AG10803 (cell line): ENCODE data around the gene NCAM2.

Experiments
- DNase-seq: peaks from one replicate; pipeline ENCODE4 v3.0.0; 2010; ENCODE audit warnings: low read depth
- H3K4me3 ChIP-seq: 2 replicates; pipeline ENCODE4 v1.5.1; 2011; ENCODE audit warnings: mild to moderate bottlenecking, low read length, control low read depth
- CTCF ChIP-seq: conservative IDR thresholded peaks from 2 replicates; pipeline ENCODE4 v1.5.1; 2011; ENCODE audit warnings: mild to moderate bottlenecking, low read length, control low read depth, inconsistent platforms

The NCAM2 gene

GRCh38 chr21:21324297-21324696 lies 326.1 kb downstream of the NCAM2 start:
- DNase-seq, result no peak
- no peak for TF ChIP-seq CTCF
- H3K4me3 ChIP-seq, result no peak overlapping the region

- no peak for TF ChIP-seq CTCF
- DNase-seq, result no peak
- no peak overlapping the region for H3K4me3 ChIP-seq
These were observed 334.3 kb downstream of the NCAM2 start for GRCh38 chr21:21332492-21332891.

GRCh38 chr21:21341041-21341440 lies 342.8 kb downstream of the NCAM2 start:
- DNase-seq, result no peak
- TF ChIP-seq CTCF, result no peak
- H3K4me3 ChIP-seq, result no peak overlapping the region

GRCh38 chr21:21345296-21345695 lies 347.1 kb downstream of the NCAM2 start:
- no peak for DNase-seq
- no peak overlapping the region for H3K4me3 ChIP-seq
- TF ChIP-seq CTCF, result no peak

- DNase-seq, result no peak
- no peak for TF ChIP-seq CTCF
- H3K4me3 ChIP-seq, result no peak overlapping the region
These were observed 347.7 kb downstream of the NCAM2 start for GRCh38 chr21:21345872-21346271.

GRCh38 chr21:21366277-21366676 lies 368.1 kb downstream of the NCAM2 start:
- DNase-seq, result no peak
- TF ChIP-seq CTCF, result no peak
- no peak overlapping the region for H3K4me3 ChIP-seq

- no peak for TF ChIP-seq CTCF
- no peak overlapping the region for H3K4me3 ChIP-seq
- no peak for DNase-seq
These were observed 369.4 kb downstream of the NCAM2 start for GRCh38 chr21:21367583-21367982.
